HCT116 (cell line): Measurements from ENCODE around the gene WDPCP. TPM values are rescaled to one million over a fixed set of nuclear protein-coding genes. Genes with fewer than 3 reads are reported as not detected.

Experiments
- ATAC-seq: fragments of 200-7000 bp; cut with Tn5 transposase; 2 replicates; pipeline ENCODE4 v1.9.1; 2020; ENCODE audit warnings: mild to moderate bottlenecking, moderate library complexity
- BruUV-seq: library from RNA; stranded (reverse); fragments of 400-500 nt; replicated peaks from 2 replicates; lab custom pipeline; 2021; lab: Mats Ljungman, UMichigan
- CTCF ChIA-PET: fragments of 300-600 bp; sonication (Branson Sonifier 250); formaldehyde crosslinking; loops from one replicate; lab custom pipeline; 2021; ENCODE audit warnings: antibody characterized with exemption; lab: Charles Lee
- POLR2A ChIA-PET: fragments of 300-600, 350-600 bp; sonication (Branson Sonifier 250); formaldehyde crosslinking; loops from one replicate; lab custom pipeline; 2021; ENCODE audit warnings: antibody characterized with exemption; lab: Charles Lee
- RAD21 ChIA-PET, 2 experiments: fragments of 300-600 bp; sonication (Branson Sonifier 250); formaldehyde crosslinking; loops; one replicate each; lab custom pipeline; 2023; ENCODE audit warnings: low total read pairs in 2 of 2; ENCODE audit not compliant: uncharacterized antibody in 2 of 2, unreplicated experiment in 2 of 2, low non-redundant PET in 1 of 2; lab: Charles Lee
- DNase-seq: peaks from one replicate; pipeline ENCODE4 v3.0.0-alpha.2; 2010; ENCODE audit warnings: low read depth, low spot score
- H2AFZ ChIP-seq: fragments of 200-600 bp; shearing (Covaris generic), sonication (generic); 2 replicates; pipeline ENCODE4 v1.6.1; 2017; ENCODE audit warnings: low read depth, mixed run types, mixed read lengths, antibody characterized with exemption, low read length; ENCODE audit not compliant: poor library complexity, severe bottlenecking
- H3K27ac ChIP-seq: 2 replicates; pipeline ENCODE4 v1.5.1; 2012; ENCODE audit warnings: low read depth, low read length
- H3K27me3 ChIP-seq: fragments of 200-600 bp; sonication (generic); 2 replicates; pipeline ENCODE4 v1.6.1; 2016; ENCODE audit warnings: mixed run types, low read length, mixed read lengths; ENCODE audit not compliant: insufficient read depth
- H3K36me3 ChIP-seq, 2 experiments: fragments of 200-500 bp in 1 of 2; fragments of 200-600 bp in 1 of 2; sonication (Bioruptor generic) in 1 of 2; sonication (generic) in 1 of 2; 2 replicates each; pipeline versions ENCODE4 v1.5.1 to v1.6.1; 2014 to 2016; ENCODE audit warnings: low read length in 2 of 2, inconsistent platforms in 1 of 2, mixed read lengths in 1 of 2, mixed run types in 1 of 2; ENCODE audit not compliant: insufficient read depth in 2 of 2, control insufficient read depth in 1 of 2
- H3K4me1 ChIP-seq, 2 experiments: fragments of 200-600 bp in 1 of 2; sonication (generic) in 1 of 2; 2 replicates each; pipeline versions ENCODE4 v1.5.1 to v1.6.1; 2012 to 2017; ENCODE audit warnings: low read length in 2 of 2, inconsistent platforms in 1 of 2, mild to moderate bottlenecking in 1 of 2, mixed read lengths in 1 of 2, mixed run types in 1 of 2, moderate library complexity in 1 of 2; ENCODE audit not compliant: insufficient read depth in 2 of 2, control insufficient read depth in 1 of 2
- H3K4me2 ChIP-seq: fragments of 200-600 bp; sonication (generic); 2 replicates; pipeline ENCODE4 v1.6.1; 2017; ENCODE audit warnings: mixed run types, low read length, mixed read lengths
- H3K4me3 ChIP-seq, 2 experiments: fragments of 200-600 bp in 1 of 2; sonication (generic) in 1 of 2; replicated peaks in 1 of 2; 2 replicates each; pipeline ENCODE4 v1.5.1; 2011 to 2016; ENCODE audit warnings: low read length in 2 of 2, control low read depth in 1 of 2, low read depth in 1 of 2, mild to moderate bottlenecking in 1 of 2, mixed read lengths in 1 of 2, mixed run types in 1 of 2
- H3K79me2 ChIP-seq: fragments of 200-600 bp; sonication (generic); 2 replicates; pipeline ENCODE4 v1.6.1; 2017; ENCODE audit warnings: mild to moderate bottlenecking, mixed run types, low read length, moderate library complexity, mixed read lengths; ENCODE audit not compliant: insufficient read depth
- H3K9ac ChIP-seq: fragments of 200-600 bp; sonication (generic); 2 replicates; pipeline ENCODE4 v1.6.1; 2016; ENCODE audit warnings: low read length, mixed read lengths
- H3K9me2 ChIP-seq: fragments of 200-600 bp; sonication (generic), shearing (Covaris generic); 2 replicates; pipeline ENCODE4 v1.6.1; 2017; ENCODE audit warnings: mixed run types, mild to moderate bottlenecking, moderate library complexity; ENCODE audit not compliant: insufficient read depth
- H3K9me3 ChIP-seq, 2 experiments: fragments of 200-500 bp in 1 of 2; fragments of 200-600 bp in 1 of 2; sonication (Bioruptor generic) in 1 of 2; sonication (generic) in 1 of 2; 2 replicates each; pipeline ENCODE4 v1.6.1; 2014 to 2017; ENCODE audit warnings: low read length in 2 of 2, mixed read lengths in 2 of 2, inconsistent platforms in 1 of 2, low read depth in 1 of 2, mild to moderate bottlenecking in 1 of 2, mixed run types in 1 of 2, moderate library complexity in 1 of 2; ENCODE audit not compliant: control insufficient read depth in 1 of 2, insufficient read depth in 1 of 2
- H4K20me1 ChIP-seq: fragments of 200-600 bp; sonication (generic), shearing (Covaris generic); 2 replicates; pipeline ENCODE4 v1.6.1; 2017; ENCODE audit warnings: mixed run types, mild to moderate bottlenecking, moderate library complexity; ENCODE audit not compliant: insufficient read depth
- CEBPB ChIP-seq: IDR thresholded peaks from 2 replicates; pipeline ENCODE4 v1.6.1; 2012; ENCODE audit warnings: low read depth
- CTCF ChIP-seq, 3 experiments: fragments of 200-600 bp in 1 of 3; sonication (generic) in 1 of 3; IDR thresholded peaks in 2 of 3; conservative IDR thresholded peaks in 1 of 3; 2 replicates each; pipeline ENCODE4 v1.5.1; 2012 to 2017; ENCODE audit warnings: low read depth in 2 of 3, low read length in 2 of 3, antibody characterized with exemption in 1 of 3, borderline replicate concordance in 1 of 3, control low read depth in 1 of 3, mild to moderate bottlenecking in 1 of 3, mixed read lengths in 1 of 3, mixed run types in 1 of 3, moderate library complexity in 1 of 3; ENCODE audit not compliant: insufficient read depth in 1 of 3
- EGR1 ChIP-seq: IDR thresholded peaks from 2 replicates; pipeline ENCODE4 v1.6.1; 2012; ENCODE audit warnings: low read depth
- ELF1 ChIP-seq: IDR thresholded peaks from 2 replicates; pipeline ENCODE4 v1.6.1; 2012; ENCODE audit warnings: low read depth, borderline replicate concordance
- EZH2phosphoT487 ChIP-seq: fragments of 200-600 bp; IDR thresholded peaks from 2 replicates; pipeline ENCODE4 v1.6.1; 2018; ENCODE audit warnings: antibody characterized with exemption, borderline replicate concordance
- FOSL1 ChIP-seq: IDR thresholded peaks from 2 replicates; pipeline ENCODE4 v1.6.1; 2012; ENCODE audit warnings: low read depth
- JUND ChIP-seq: IDR thresholded peaks from 2 replicates; pipeline ENCODE4 v1.6.1; 2012
- POLR2AphosphoS5 ChIP-seq: IDR thresholded peaks from 2 replicates; pipeline ENCODE4 v1.6.1; 2011; ENCODE audit warnings: mild to moderate bottlenecking, low read depth, low read length, moderate library complexity
- RAD21 ChIP-seq: IDR thresholded peaks from 2 replicates; pipeline ENCODE4 v1.6.1; 2012; ENCODE audit warnings: low read depth, mild to moderate bottlenecking
- REST ChIP-seq: IDR thresholded peaks from 2 replicates; pipeline ENCODE4 v1.6.1; 2012; ENCODE audit warnings: low read depth
- SIN3A ChIP-seq: IDR thresholded peaks from 2 replicates; pipeline ENCODE4 v1.6.1; 2012; ENCODE audit warnings: low read depth
- SRF ChIP-seq: IDR thresholded peaks from 2 replicates; pipeline ENCODE4 v1.6.1; 2012; ENCODE audit warnings: low read depth
- TCF7L2 ChIP-seq: IDR thresholded peaks from 2 replicates; pipeline ENCODE4 v1.7.0; 2011; ENCODE audit warnings: borderline replicate concordance, inconsistent platforms; ENCODE audit not compliant: insufficient read depth, insufficient read length; ENCODE audit errors: extremely low read depth
- YY1 ChIP-seq: IDR thresholded peaks from 2 replicates; pipeline ENCODE4 v1.6.1; 2011; ENCODE audit warnings: low read length, low read depth, moderate library complexity, mild to moderate bottlenecking; ENCODE audit not compliant: insufficient replicate concordance; ENCODE audit errors: extremely low read depth
- ZFX ChIP-seq: fragments of 450-650 bp; IDR thresholded peaks from 2 replicates; pipeline ENCODE4 v1.6.1; 2017
- ZNF274 ChIP-seq: fragments of 200-500 bp; sonication (Bioruptor generic); IDR thresholded peaks from 2 replicates; pipeline ENCODE4 v1.6.1; 2014; ENCODE audit warnings: mild to moderate bottlenecking, low read depth, low read length, inconsistent platforms
- intact Hi-C: fragments of 100-400 bp; cut with micrococcal nuclease; formaldehyde crosslinking; loops from 2 replicates; pipeline ENCODE4 v1.10.0; 2022
- total RNA-seq: library from RNA; stranded (reverse); gene quantifications from one replicate; pipeline ENCODE4 v1.2.1, GENCODE V29; 2021; ENCODE audit not compliant: unreplicated experiment
- TF ChIP-seq, protein P1 (sequence below): IDR thresholded peaks from 2 replicates; pipeline ENCODE4 v1.6.1; 2011; ENCODE audit warnings: mild to moderate bottlenecking, low read length, moderate library complexity; ENCODE audit not compliant: insufficient replicate concordance; ENCODE audit errors: extremely low read depth
- TF ChIP-seq, protein P2 (sequence below): IDR thresholded peaks from 2 replicates; pipeline ENCODE4 v1.6.1; 2012

Gene WDPCP
- total RNA-seq, 1 experiment from 2014 or later: 4.1 TPM

- Histone ChIP-seq H3K27ac (no peak overlapping the region), H3K27me3 (no peaks in the 10 kb centered on the region), H3K4me3 (no peak overlapping the region), H3K9me3 (no peaks in the 10 kb centered on the region), H3K4me1 (no peaks in the 10 kb centered on the region), H3K4me2 (no peak overlapping the region), H4K20me1 (no peaks in the 10 kb centered on the region), H2AFZ (no peak overlapping the region), H3K36me3 (no peaks in the 10 kb centered on the region), H3K79me2 (no peaks in the 10 kb centered on the region), H3K9ac (no peak overlapping the region), H3K9me2 (no peaks in the 10 kb centered on the region)
- BruUV-seq: no TSS peak
- ChIA-PET RAD21 (no interaction called here), CTCF (interaction anchor here (1.1 kb wide), 1 partner anchor 10 kb away, joined by 5 read pairs; no protein-coding TSS in a partner anchor), POLR2A (no interaction called here)
- TF ChIP-seq RAD21 (no peak), ZNF274 (no peak), SRF (no peak), EZH2phosphoT487 (no peak), EGR1 (no peak), TCF7L2 (no peak), REST (no peak), FOSL1 (no peak), ELF1 (no peak), CTCF (IDR thresholded peaks at IDR 0.05 in 2 of 3, conservative IDR thresholded peaks at IDR 0.05 in 1 of 3; ENCODE audit: borderline replicate concordance in 1 of 3, insufficient read depth in 1 of 3, low read depth in 2 of 3, low read length in 2 of 3) (no peak), JUND (no peak), CEBPB (no peak), ZFX (no peak), YY1 (no peak), SIN3A (no peak), POLR2AphosphoS5 (no peak)
- TF ChIP-seq, protein P1, sequence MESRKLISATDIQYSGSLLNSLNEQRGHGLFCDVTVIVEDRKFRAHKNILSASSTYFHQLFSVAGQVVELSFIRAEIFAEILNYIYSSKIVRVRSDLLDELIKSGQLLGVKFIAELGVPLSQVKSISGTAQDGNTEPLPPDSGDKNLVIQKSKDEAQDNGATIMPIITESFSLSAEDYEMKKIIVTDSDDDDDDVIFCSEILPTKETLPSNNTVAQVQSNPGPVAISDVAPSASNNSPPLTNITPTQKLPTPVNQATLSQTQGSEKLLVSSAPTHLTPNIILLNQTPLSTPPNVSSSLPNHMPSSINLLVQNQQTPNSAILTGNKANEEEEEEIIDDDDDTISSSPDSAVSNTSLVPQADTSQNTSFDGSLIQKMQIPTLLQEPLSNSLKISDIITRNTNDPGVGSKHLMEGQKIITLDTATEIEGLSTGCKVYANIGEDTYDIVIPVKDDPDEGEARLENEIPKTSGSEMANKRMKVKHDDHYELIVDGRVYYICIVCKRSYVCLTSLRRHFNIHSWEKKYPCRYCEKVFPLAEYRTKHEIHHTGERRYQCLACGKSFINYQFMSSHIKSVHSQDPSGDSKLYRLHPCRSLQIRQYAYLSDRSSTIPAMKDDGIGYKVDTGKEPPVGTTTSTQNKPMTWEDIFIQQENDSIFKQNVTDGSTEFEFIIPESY: no peak
- TF ChIP-seq, protein P2, sequence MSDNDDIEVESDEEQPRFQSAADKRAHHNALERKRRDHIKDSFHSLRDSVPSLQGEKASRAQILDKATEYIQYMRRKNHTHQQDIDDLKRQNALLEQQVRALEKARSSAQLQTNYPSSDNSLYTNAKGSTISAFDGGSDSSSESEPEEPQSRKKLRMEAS: no peak
- intact Hi-C loops: no loop called here
- DNase-seq (no peak), ATAC-seq (no peak)
Observed at GRCh38 chr2:63477686-63478085, 110.6 kb downstream of the WDPCP start.
